ENCODE results near the gene UNC79.

UNC79 gene

DNA sequence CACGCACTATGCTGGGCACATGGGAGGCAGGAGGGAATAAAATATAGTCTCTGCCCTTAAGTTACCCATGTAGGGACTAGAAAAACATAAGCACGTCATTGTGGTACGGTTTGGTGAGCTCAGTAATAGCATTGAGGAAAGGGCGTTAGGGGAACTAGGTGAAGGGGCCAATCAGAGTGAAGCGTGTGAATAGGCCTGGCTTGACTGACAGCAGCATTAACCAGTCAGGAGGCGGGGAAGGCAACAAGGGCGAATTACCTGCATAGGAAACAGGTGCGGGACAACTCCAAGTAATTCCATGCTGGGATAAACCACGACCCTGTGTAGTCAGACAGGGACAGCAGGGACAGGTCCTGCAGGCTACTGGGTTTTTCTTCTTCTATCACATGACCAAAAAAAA lies 107.7 kb downstream of the UNC79 start:
- no peak for ATAC-seq
- TF ChIP-seq PPARA (CRISPR knock-in tag; IDR thresholded peaks at IDR 0.05; ENCODE audit: borderline replicate concordance): no peak
- TF ChIP-seq TCF4 (CRISPR knock-in tag; IDR thresholded peaks at IDR 0.05; ENCODE audit: borderline replicate concordance): no peak
- TF ChIP-seq ZFP3 (CRISPR knock-in tag; IDR thresholded peaks at IDR 0.05): no peak

DNA sequence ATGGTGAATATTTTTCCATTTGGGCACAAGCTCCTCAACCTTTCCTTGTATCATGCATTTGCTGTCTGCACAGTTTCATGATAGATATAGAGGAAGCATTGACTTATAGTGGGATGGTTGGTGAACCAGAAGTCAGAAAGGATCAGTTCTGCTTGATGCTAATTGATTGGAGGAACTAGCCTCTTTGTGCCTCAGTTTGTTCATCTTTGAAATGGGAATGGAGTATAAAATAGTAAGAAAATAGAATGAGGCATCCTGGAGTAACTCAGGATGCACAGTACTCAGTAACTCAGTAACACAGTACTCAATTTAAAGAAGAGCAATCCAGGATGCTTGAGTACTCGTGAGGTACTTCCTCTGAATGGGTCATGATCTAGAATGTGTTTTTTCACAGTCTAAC lies 109.5 kb downstream of the UNC79 start:
- no peak for ATAC-seq

DNA sequence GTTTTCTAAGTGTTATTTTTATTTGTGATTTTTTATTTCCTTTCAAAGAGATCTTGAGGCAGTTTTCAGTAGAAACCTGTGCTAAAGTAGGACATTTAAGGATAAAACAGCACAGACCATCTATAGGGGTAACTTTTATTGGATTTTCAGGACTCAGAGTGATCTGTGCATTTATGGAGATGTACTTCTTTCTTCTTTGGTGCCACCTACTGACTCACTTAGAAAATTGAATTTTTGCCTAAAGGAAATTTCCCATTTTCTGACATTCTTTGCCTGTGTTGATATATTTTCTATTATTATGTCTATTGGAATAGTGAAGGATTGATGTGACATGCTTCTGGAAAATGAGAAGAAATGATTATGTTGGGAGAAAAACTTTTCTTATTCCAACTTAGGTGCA lies 113.0 kb downstream of the UNC79 start:
- ATAC-seq: no peak
- no peak for TF ChIP-seq RARB (CRISPR knock-in tag; IDR thresholded peaks at IDR 0.05)

More for the DNA sequence above, 109.5 kb downstream of the UNC79 start:
- TF ChIP-seq TCF4 (CRISPR knock-in tag; IDR thresholded peaks at IDR 0.05; ENCODE audit: borderline replicate concordance): no peak
- TF ChIP-seq PPARA (CRISPR knock-in tag; IDR thresholded peaks at IDR 0.05; ENCODE audit: borderline replicate concordance): no peak
- no peak for TF ChIP-seq ZNF70 (CRISPR knock-in tag; IDR thresholded peaks at IDR 0.05)
- no peak for TF ChIP-seq ZNF8 (CRISPR knock-in tag; IDR thresholded peaks at IDR 0.05)
- no peak for TF ChIP-seq ZFP3 (CRISPR knock-in tag; IDR thresholded peaks at IDR 0.05)
- TF ChIP-seq OSR1 (CRISPR knock-in tag; IDR thresholded peaks at IDR 0.05): no peak
- no peak for TF ChIP-seq ESRRG (CRISPR knock-in tag; IDR thresholded peaks at IDR 0.05)
- TF ChIP-seq TOX (CRISPR knock-in tag; IDR thresholded peaks at IDR 0.05; ENCODE audit: borderline replicate concordance): no peak

DNA sequence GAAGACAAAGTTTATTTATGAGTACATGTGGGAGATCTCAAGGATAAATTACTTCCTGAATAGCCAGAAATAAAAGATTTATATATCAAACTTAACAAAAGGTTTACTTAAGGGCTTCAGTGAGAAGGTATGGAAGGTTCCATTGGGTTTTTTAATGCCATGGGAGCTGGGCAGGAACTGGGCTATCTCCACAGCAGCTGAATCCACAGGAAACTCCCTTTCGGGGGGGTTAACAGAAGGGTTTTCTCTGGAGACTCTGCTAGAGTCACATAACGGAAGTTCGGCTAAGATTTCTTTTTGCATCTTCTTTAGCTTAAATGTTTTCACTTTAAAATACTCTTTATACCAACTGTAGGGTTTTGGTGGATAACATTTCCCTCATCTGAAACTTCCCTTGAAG lies 113.5 kb downstream of the UNC79 start:
- ATAC-seq: no peak
- no peak for TF ChIP-seq CSDC2 (CRISPR knock-in tag; IDR thresholded peaks at IDR 0.05)
- TF ChIP-seq ZNF70 (CRISPR knock-in tag; IDR thresholded peaks at IDR 0.05): no peak
- TF ChIP-seq ZFP3 (CRISPR knock-in tag; IDR thresholded peaks at IDR 0.05): no peak
- TF ChIP-seq, protein P1, sequence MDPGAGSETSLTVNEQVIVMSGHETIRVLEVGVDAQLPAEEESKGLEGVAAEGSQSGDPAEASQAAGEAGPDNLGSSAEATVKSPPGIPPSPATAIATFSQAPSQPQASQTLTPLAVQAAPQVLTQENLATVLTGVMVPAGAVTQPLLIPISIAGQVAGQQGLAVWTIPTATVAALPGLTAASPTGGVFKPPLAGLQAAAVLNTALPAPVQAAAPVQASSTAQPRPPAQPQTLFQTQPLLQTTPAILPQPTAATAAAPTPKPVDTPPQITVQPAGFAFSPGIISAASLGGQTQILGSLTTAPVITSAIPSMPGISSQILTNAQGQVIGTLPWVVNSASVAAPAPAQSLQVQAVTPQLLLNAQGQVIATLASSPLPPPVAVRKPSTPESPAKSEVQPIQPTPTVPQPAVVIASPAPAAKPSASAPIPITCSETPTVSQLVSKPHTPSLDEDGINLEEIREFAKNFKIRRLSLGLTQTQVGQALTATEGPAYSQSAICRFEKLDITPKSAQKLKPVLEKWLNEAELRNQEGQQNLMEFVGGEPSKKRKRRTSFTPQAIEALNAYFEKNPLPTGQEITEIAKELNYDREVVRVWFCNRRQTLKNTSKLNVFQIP (CRISPR knock-in tag; IDR thresholded peaks at IDR 0.05; ENCODE audit: borderline replicate concordance, low read depth): no peak
- no peak for TF ChIP-seq TCF4 (CRISPR knock-in tag; IDR thresholded peaks at IDR 0.05; ENCODE audit: borderline replicate concordance)
- TF ChIP-seq, protein P2, sequence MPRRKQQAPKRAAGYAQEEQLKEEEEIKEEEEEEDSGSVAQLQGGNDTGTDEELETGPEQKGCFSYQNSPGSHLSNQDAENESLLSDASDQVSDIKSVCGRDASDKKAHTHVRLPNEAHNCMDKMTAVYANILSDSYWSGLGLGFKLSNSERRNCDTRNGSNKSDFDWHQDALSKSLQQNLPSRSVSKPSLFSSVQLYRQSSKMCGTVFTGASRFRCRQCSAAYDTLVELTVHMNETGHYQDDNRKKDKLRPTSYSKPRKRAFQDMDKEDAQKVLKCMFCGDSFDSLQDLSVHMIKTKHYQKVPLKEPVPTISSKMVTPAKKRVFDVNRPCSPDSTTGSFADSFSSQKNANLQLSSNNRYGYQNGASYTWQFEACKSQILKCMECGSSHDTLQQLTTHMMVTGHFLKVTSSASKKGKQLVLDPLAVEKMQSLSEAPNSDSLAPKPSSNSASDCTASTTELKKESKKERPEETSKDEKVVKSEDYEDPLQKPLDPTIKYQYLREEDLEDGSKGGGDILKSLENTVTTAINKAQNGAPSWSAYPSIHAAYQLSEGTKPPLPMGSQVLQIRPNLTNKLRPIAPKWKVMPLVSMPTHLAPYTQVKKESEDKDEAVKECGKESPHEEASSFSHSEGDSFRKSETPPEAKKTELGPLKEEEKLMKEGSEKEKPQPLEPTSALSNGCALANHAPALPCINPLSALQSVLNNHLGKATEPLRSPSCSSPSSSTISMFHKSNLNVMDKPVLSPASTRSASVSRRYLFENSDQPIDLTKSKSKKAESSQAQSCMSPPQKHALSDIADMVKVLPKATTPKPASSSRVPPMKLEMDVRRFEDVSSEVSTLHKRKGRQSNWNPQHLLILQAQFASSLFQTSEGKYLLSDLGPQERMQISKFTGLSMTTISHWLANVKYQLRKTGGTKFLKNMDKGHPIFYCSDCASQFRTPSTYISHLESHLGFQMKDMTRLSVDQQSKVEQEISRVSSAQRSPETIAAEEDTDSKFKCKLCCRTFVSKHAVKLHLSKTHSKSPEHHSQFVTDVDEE (CRISPR knock-in tag; IDR thresholded peaks at IDR 0.05): no peak
- TF ChIP-seq ZNF565 (CRISPR knock-in tag; conservative IDR thresholded peaks at IDR 0.05; ENCODE audit: low read depth): no peak
- no peak for TF ChIP-seq TOX (CRISPR knock-in tag; IDR thresholded peaks at IDR 0.05; ENCODE audit: borderline replicate concordance)
- no peak for TF ChIP-seq ESRRG (CRISPR knock-in tag; IDR thresholded peaks at IDR 0.05)
- TF ChIP-seq ZFP30 (CRISPR knock-in tag; IDR thresholded peaks at IDR 0.05): no peak

DNA sequence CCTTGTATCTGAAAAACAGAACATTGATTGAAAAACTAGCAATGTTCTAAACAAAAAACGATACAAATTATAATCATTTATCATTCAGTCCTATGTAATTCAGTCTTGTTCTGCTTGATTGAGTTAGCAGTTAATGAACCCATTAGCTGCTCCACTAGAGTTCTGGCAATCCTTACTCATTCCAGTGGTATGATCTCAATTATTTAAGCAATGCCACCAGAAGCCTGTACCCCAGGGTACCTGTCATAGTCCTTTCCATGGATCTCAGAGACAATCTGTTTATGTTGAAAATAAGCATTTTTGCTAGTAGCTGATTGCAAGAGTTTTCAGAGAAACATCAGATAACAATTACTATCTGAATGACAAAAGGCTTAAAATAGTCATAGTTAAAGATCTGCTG lies 115.9 kb downstream of the UNC79 start:
- ATAC-seq: no peak

DNA sequence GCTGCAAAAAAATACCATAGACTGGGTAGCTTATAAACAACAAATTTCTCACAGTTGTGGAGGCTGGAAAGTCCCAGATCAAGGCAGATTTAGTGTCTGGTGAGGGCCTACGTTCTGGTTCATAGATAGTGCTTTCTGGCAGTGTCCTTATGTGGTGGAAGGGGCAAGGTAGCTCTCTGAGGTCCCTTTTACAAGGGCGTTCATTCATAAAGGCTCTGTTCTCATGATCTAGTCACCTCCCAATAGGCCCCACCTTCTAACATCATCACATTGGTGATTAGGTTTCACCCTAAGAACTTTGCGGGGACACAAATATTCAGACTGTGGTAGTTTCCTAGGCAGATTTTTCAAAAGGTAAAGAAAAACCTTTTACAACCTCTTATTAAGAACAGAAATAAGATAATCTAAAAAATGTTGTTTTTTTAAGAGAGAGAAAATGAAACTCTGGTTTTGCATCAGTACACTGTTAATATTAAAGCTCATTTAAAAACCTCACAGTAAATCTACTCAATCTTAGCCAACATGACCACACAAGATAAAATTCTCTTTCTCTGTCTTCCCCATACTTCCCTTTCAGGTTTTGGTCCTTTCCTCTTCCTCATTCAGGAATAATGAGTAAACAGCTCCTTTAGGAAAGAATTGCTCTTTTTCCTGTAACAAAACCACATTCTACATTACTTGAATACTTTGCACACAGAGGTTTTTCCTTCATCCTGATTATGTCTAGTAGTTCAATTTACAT lies 117.5 kb downstream of the UNC79 start:
- no peak for ATAC-seq

More for the DNA sequence above, 115.9 kb downstream of the UNC79 start:
- TF ChIP-seq ZFP3 (CRISPR knock-in tag; IDR thresholded peaks at IDR 0.05) (peak; percentile 51; the same call in 1 of the 2 replicates), GLIS3 (CRISPR knock-in tag; IDR thresholded peaks at IDR 0.05) (no peak)

More for the DNA sequence above, 117.5 kb downstream of the UNC79 start:
- TF ChIP-seq ZNF70 (CRISPR knock-in tag; IDR thresholded peaks at IDR 0.05): no peak
- TF ChIP-seq RARB (CRISPR knock-in tag; IDR thresholded peaks at IDR 0.05): no peak
- no peak for TF ChIP-seq SNAI2 (CRISPR knock-in tag; IDR thresholded peaks at IDR 0.05)
- TF ChIP-seq ISL1 (CRISPR knock-in tag; IDR thresholded peaks at IDR 0.05): no peak
- TF ChIP-seq TOX (CRISPR knock-in tag; IDR thresholded peaks at IDR 0.05; ENCODE audit: borderline replicate concordance): no peak
- no peak for TF ChIP-seq ZNF565 (CRISPR knock-in tag; conservative IDR thresholded peaks at IDR 0.05; ENCODE audit: low read depth)
- no peak for TF ChIP-seq ZNF8 (CRISPR knock-in tag; IDR thresholded peaks at IDR 0.05)
- no peak for TF ChIP-seq PPARA (CRISPR knock-in tag; IDR thresholded peaks at IDR 0.05; ENCODE audit: borderline replicate concordance)
- TF ChIP-seq ZFP30 (CRISPR knock-in tag; IDR thresholded peaks at IDR 0.05): no peak
- no peak for TF ChIP-seq OSR1 (CRISPR knock-in tag; IDR thresholded peaks at IDR 0.05)
- TF ChIP-seq CSDC2 (CRISPR knock-in tag; IDR thresholded peaks at IDR 0.05): no peak
- TF ChIP-seq, protein P3, sequence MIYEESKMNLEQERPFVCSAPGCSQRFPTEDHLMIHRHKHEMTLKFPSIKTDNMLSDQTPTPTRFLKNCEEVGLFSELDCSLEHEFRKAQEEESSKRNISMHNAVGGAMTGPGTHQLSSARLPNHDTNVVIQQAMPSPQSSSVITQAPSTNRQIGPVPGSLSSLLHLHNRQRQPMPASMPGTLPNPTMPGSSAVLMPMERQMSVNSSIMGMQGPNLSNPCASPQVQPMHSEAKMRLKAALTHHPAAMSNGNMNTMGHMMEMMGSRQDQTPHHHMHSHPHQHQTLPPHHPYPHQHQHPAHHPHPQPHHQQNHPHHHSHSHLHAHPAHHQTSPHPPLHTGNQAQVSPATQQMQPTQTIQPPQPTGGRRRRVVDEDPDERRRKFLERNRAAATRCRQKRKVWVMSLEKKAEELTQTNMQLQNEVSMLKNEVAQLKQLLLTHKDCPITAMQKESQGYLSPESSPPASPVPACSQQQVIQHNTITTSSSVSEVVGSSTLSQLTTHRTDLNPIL (CRISPR knock-in tag; IDR thresholded peaks at IDR 0.05; ENCODE audit: low read depth): no peak
- TF ChIP-seq, protein P4, sequence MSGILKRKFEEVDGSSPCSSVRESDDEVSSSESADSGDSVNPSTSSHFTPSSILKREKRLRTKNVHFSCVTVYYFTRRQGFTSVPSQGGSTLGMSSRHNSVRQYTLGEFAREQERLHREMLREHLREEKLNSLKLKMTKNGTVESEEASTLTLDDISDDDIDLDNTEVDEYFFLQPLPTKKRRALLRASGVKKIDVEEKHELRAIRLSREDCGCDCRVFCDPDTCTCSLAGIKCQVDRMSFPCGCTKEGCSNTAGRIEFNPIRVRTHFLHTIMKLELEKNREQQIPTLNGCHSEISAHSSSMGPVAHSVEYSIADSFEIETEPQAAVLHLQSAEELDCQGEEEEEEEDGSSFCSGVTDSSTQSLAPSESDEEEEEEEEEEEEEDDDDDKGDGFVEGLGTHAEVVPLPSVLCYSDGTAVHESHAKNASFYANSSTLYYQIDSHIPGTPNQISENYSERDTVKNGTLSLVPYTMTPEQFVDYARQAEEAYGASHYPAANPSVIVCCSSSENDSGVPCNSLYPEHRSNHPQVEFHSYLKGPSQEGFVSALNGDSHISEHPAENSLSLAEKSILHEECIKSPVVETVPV (CRISPR knock-in tag; IDR thresholded peaks at IDR 0.05): no peak
- no peak for TF ChIP-seq TCF4 (CRISPR knock-in tag; IDR thresholded peaks at IDR 0.05; ENCODE audit: borderline replicate concordance)
- TF ChIP-seq ZC3H10 (CRISPR knock-in tag; IDR thresholded peaks at IDR 0.05): no peak
- TF ChIP-seq BACH2 (CRISPR knock-in tag; IDR thresholded peaks at IDR 0.05; ENCODE audit: borderline replicate concordance): no peak
- no peak for TF ChIP-seq ZFP3 (CRISPR knock-in tag; IDR thresholded peaks at IDR 0.05)
- TF ChIP-seq, protein P5, sequence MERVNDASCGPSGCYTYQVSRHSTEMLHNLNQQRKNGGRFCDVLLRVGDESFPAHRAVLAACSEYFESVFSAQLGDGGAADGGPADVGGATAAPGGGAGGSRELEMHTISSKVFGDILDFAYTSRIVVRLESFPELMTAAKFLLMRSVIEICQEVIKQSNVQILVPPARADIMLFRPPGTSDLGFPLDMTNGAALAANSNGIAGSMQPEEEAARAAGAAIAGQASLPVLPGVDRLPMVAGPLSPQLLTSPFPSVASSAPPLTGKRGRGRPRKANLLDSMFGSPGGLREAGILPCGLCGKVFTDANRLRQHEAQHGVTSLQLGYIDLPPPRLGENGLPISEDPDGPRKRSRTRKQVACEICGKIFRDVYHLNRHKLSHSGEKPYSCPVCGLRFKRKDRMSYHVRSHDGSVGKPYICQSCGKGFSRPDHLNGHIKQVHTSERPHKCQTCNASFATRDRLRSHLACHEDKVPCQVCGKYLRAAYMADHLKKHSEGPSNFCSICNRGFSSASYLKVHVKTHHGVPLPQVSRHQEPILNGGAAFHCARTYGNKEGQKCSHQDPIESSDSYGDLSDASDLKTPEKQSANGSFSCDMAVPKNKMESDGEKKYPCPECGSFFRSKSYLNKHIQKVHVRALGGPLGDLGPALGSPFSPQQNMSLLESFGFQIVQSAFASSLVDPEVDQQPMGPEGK (CRISPR knock-in tag; IDR thresholded peaks at IDR 0.05; ENCODE audit: borderline replicate concordance): no peak
- TF ChIP-seq ESRRG (CRISPR knock-in tag; IDR thresholded peaks at IDR 0.05): no peak
- no peak for TF ChIP-seq GLIS3 (CRISPR knock-in tag; IDR thresholded peaks at IDR 0.05)
